ENCODE data around the gene HIPK2.

The HIPK2 gene

GRCh38 chr7:139695051-139695450 lies 82.7 kb downstream of the HIPK2 start:
- in situ Hi-C loops (cut with MboI; ENCODE audit: low sequenced_read_pairs, unreplicated experiment): no loop called here
- no peak for TF ChIP-seq CTCF (IDR thresholded peaks at IDR 0.05; ENCODE audit: borderline replicate concordance, control extremely low read depth, extremely low read depth, insufficient read depth, missing control alignments)
- DNase-seq (ENCODE audit: low spot score): no peak

DNA sequence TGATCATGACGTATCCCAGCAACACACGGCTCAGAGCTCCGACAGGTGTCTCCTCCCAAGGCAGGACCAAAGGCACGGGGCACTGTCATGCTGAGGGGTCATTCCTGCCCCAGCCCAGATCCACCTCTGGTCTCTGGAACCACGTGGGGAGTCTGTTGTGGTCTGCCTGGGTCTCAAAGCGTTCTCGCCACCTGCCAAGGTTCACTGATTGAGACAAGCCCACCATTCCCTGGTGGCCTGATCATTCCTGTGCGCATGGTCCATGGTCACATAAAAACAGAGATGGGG lies 83.5 kb downstream of the HIPK2 start:
- TF ChIP-seq CTCF (IDR thresholded peaks at IDR 0.05; ENCODE audit: borderline replicate concordance, control extremely low read depth, extremely low read depth, insufficient read depth, missing control alignments): no peak
- in situ Hi-C loops (cut with MboI; ENCODE audit: low sequenced_read_pairs, unreplicated experiment): no loop called here
- DNase-seq (ENCODE audit: low spot score): no peak

DNA sequence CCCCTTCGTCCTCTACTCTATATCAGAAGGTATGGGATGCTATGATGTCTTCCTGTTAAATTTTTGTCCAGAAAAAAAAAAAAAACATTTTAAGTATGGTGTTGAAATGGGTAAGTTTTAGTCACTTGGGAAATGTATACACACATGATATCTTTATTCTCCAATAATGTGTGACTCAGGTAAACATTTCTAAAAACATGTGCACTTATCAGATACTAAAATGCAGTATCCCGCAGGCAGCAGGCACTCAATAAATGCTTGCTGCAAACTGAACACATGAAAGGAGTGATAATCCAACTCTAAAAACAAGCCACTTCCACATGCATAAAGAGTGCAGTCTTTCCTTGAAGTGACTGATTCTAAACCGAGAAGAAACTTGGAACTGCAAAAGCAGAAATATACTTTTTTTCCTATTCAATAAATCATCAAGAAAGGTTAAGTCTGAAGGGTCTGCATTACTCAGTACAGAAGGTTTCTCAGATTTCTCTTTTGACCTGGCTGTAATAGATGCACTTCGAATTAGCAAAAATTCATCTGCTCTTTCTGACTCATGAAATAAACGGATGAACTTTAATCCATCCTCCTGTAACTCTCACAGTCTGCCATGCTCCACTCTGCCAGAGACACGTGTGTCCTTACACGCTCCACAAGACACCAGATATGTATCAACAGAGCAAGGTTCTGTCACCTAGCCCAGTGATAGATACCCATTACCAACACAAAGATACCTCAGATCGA lies 84.0 kb downstream of the HIPK2 start:
- no peak for TF ChIP-seq CTCF (IDR thresholded peaks at IDR 0.05; ENCODE audit: borderline replicate concordance, control extremely low read depth, extremely low read depth, insufficient read depth, missing control alignments)
- no peak for DNase-seq (ENCODE audit: low spot score)
- in situ Hi-C loops (cut with MboI; ENCODE audit: low sequenced_read_pairs, unreplicated experiment): no loop called here

GRCh38 chr7:139692723-139693122 lies 85.1 kb downstream of the HIPK2 start:
- TF ChIP-seq CTCF (IDR thresholded peaks at IDR 0.05; ENCODE audit: borderline replicate concordance, control extremely low read depth, extremely low read depth, insufficient read depth, missing control alignments): no peak
- no peak for DNase-seq (ENCODE audit: low spot score)
- in situ Hi-C loops (cut with MboI; ENCODE audit: low sequenced_read_pairs, unreplicated experiment): no loop called here

GRCh38 chr7:139691253-139691781 lies 86.5 kb downstream of the HIPK2 start:
- DNase-seq (ENCODE audit: low spot score): no peak
- no peak for TF ChIP-seq CTCF (IDR thresholded peaks at IDR 0.05; ENCODE audit: borderline replicate concordance, control extremely low read depth, extremely low read depth, insufficient read depth, missing control alignments)
- in situ Hi-C loops (cut with MboI; ENCODE audit: low sequenced_read_pairs, unreplicated experiment): no loop called here

GRCh38 chr7:139687980-139688632 lies 89.7 kb downstream of the HIPK2 start:
- in situ Hi-C loops (cut with MboI; ENCODE audit: low sequenced_read_pairs, unreplicated experiment): no loop called here
- DNase-seq (ENCODE audit: low spot score): no peak
- no peak for TF ChIP-seq CTCF (IDR thresholded peaks at IDR 0.05; ENCODE audit: borderline replicate concordance, control extremely low read depth, extremely low read depth, insufficient read depth, missing control alignments)
